DMS114 treated with DMSO at 0.1 percent for 48 hours (cell line): ENCODE measurements around the gene FBXO44.
"Not testable (repeated sequence)": the region's sequence is repeated elsewhere in the genome, so short reads cannot be mapped to it uniquely, and the experiment has no call there.

ENCODE experiments used
- DNase-seq: peaks from one replicate; lab custom pipeline; 2025; ENCODE audit not compliant: unreplicated experiment; lab: John Stamatoyannopoulos, UW

Gene FBXO44, protein sequence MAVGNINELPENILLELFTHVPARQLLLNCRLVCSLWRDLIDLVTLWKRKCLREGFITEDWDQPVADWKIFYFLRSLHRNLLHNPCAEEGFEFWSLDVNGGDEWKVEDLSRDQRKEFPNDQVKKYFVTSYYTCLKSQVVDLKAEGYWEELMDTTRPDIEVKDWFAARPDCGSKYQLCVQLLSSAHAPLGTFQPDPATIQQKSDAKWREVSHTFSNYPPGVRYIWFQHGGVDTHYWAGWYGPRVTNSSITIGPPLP

DNA sequence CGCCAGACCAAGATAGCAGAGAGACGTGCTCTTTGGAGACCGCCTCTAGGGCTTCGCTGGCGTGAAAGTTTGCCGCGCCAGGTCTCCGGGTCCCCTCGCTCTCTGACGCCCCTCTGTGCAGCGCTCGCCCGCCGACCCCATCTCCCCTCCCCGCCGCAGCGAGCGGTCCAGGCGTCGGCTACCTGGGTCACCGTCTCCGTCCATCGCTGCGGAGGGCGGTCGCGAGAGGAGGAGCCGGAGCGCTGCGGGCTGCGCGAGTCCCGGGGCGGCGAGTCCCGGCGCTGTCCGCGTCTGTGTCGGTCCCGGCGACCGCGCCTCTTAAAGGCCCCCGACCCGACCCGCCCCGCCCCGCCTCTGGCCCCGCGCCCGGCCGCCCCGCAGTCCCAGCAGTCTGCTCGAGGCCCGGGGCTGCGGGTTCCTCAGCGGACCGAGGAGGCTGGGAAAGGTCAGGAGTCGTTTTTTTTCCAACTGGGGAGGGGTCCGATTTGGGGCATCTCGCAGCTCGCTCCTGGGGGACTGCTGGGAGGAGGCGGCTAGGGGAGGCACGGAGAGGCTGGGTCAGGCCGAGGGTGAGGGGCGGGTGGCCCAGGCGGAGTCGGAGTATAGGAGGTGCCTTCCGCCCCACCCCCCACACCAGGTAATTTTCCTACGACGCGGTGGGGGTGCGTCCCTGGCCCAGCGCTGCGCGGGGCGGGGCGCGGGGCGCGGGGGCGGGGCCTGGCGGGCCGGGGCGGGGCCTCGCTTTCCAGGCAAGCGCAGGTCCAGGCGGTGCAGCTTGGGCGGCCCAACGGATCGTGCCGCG is at the start of gene FBXO44, which contains the start of gene FBXO2:
TSS of gene FBXO44 (plus strand) at position 741 of the 802 bp plus-strand sequence. CDS start 959 bp downstream, outside the sequence.
TSS of gene FBXO2 (minus strand) at position 293 of the 802 bp plus-strand sequence. CDS start at position 204, 89 bp downstream.
- DNase-seq, result no peak

DNA sequence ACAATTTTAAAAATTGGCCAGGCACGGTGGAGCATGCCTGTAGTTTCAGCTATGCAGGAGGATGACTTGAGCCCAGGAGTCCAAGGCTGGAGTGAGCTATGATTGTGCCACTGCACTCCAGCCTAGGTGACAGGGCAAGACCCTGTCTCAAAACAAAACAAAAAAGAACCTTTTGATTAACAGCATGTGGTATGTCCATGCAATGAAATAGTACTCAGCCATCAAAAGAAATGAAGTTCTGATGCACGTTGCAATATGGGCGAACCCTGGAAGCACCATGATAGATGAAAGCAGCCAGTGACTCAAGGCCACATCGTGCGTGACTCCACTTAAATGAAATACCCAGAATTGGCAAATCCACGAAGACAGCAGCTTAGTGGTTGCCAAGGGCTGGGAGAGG is 47.9 kb upstream of the FBXO44 start:
- no peak for DNase-seq

DNA sequence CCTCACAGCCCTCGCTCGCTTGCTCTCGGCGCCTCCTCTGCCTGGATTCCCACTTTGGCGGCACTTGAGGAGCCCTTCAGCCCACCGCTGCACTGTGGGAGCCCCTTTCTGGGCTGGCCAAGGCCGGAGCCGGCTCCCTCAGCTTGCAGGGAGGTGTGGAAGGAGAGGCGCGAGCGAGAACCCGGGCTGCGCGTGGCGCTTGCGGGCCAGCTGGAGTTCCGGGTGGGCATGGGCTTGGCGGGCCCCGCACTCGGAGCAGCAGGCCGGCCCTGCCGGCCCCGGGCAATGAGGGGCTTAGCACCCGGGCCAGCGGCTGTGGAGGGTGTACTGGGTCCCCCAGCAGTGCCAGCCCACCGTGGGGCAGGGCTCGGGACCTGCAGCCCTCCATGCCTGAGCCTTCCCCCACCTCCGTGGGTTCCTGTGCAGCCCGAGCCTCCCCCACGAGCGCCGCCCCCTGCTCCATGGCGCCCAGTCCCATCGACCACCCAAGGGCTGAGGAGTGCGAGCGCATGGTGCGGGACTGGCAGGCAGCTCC is 46.0 kb upstream of the FBXO44 start:
- not testable (repeated sequence) for DNase-seq

GRCh38 chr1:11609378-11609777 is 45.3 kb upstream of the FBXO44 start:
- not testable (repeated sequence) for DNase-seq

DNA sequence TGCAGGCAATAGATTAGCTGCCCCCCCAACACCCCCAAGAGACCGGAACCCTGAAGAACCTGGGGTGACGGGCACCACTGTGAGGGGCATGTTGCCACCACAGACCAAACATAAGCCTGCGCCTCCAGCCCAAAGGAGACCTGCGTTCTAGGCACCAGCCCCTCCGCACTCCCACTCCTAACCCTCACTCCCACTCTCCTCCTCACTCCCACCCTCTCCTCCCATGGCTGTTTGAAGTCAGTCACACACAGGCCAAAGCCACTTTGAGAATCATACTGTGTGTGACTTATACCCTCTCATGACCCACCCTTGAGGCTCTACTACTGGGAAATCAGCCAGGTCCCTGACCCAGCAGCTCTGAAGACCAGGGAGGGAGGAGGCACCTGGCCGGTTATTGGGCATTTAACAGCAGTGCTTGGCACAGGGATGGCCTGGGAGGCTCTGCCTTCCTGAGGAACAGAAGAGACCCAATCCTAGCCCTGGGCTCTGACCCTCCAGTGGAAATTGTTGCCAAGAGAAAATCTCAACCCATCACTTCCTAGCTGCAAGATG is 44.0 kb upstream of the FBXO44 start:
- DNase-seq, result no peak

DNA sequence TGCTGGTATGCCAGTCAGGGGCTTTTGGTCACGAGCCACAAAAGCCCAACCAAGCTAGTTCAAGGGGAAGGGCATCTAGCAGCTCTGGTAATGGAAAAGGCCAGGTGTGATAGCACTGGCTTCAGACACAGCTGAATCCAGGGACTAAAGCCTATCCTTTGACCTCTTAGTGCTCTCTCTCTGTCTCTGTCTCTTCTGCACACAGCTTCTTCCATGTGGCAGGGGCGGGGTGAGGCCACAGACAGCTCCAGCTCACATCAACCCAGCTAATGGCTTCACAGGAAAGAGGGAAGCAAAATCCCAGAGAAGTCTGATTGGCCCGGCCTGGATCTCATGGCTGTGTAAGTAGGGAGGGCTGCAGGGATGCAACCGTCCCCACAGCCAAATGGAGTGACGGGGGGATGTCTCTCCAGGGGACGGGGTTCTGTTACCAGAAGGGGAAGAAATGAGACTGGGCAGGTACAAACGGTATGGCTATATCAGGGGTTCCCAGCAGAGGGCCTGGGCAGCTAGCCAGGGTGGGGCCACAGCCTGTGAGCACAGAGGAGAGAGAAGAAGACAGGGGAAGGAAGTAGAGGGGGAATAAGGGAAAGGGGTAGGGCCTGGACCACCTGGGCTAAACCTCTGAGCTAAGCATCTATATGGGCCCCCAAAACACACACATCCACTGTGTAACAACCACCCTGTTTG is 42.9 kb upstream of the FBXO44 start:
- no peak for DNase-seq

DNA sequence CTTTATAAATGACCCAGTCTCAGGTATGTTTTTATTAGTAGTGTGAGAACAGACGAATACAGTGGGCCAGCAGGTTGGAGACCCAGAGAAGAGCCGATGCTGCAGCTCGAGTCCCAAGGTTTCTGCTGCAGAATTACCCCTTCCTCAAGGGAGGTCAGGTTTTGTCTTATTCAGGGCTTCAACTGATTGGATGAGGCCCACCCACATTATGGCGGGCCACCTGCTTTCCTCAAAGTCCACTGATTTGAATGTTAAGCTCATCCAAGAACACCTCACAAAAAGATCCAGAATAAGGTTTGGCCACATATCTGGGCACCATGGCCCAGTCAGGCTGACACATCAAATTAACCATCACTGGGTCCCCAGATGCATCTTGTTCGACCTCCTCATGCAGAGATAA is 41.3 kb upstream of the FBXO44 start:
- no peak for DNase-seq

- no peak for DNase-seq
Measured at GRCh38 chr1:11615090-11615489, 39.6 kb upstream of the FBXO44 start.

DNA sequence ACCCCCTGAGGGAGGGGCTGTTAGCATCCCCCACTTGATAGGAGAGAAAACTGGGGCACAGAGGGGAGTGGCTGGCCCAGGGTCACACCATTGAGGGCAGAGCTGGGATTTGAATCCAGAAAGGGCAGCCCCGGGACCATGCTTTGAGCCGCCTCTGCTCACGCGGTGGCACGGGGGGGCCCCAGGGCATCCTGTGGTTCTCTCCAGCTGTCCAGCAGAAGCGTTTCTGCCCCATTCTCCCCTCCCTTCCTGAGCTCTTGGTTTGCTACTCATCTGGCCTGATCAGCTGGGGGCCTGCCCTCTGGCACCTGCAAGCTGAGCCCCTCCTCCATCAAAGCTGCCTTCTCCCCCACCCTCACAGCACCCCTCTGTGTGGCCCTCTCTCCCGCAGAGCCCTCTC is 37.9 kb upstream of the FBXO44 start:
- DNase-seq, result no peak

- no peak for DNase-seq
Measured at GRCh38 chr1:11617314-11617713, 37.4 kb upstream of the FBXO44 start.

- no peak for DNase-seq
Measured at GRCh38 chr1:11617741-11618140, 36.9 kb upstream of the FBXO44 start.

GRCh38 chr1:11620405-11620804 is 34.3 kb upstream of the FBXO44 start:
- no peak for DNase-seq

GRCh38 chr1:11620924-11621323 is 33.8 kb upstream of the FBXO44 start:
- DNase-seq, result no peak

DNA sequence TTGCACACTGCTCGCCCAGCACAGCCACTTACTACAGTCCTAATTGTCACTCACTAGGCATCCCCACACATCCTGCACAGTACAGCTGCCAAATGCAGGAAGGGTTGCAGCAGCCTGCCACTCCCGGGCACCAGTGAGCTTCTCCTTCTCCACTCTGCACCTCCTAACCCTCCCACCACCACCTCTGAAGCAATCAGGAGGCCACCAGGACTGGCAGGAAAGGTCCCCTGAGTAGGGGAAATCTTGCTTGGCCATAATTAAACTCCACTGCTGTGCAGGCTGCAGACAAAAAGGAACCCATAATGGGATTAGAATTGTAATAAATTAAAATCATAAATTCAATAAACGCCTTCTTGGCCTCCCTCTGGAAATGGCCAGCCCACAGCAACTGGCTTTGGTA is 32.3 kb upstream of the FBXO44 start:
- no peak for DNase-seq

- no peak for DNase-seq
Measured at GRCh38 chr1:11623702-11624101, 31.0 kb upstream of the FBXO44 start.

- DNase-seq, result no peak
Measured at GRCh38 chr1:11626551-11626950, 28.1 kb upstream of the FBXO44 start.

- no peak for DNase-seq
Measured at GRCh38 chr1:11628767-11629166, 25.9 kb upstream of the FBXO44 start.

- DNase-seq, result no peak
Measured at GRCh38 chr1:11629184-11630016, 25.3 kb upstream of the FBXO44 start.

GRCh38 chr1:11634365-11635192 is 20.1 kb upstream of the FBXO44 start:
- DNase-seq, result no peak
